Activated CD8-positive, alpha-beta memory T cell treated with anti-CD3 and anti-CD28 coated beads, Interleukin-2, amount 50 U/mL, for 4 hours (primary cell): ENCODE data around the gene TLR9.
"Not testable (repeated sequence)": the region's sequence is repeated elsewhere in the genome, so short reads cannot be mapped to it uniquely, and the experiment has no call there.

Source experiments
- DNase-seq: peaks from one replicate; pipeline ENCODE4 v3.0.0-alpha.2; 2020

Gene TLR9

GRCh38 chr3:52225452-52226228 lies at the start of gene TLR9:
Gene TLR9, minus strand, starts transcription at chr3:52225645. Its CDS starts 116 bp downstream, at chr3:52225529.
- DNase-seq, result no peak

GRCh38 chr3:52274781-52275180 lies 49.3 kb upstream of the TLR9 start:
- not testable (repeated sequence) for DNase-seq

GRCh38 chr3:52272831-52273230 lies 47.4 kb upstream of the TLR9 start:
- DNase-seq, result no peak

- DNase-seq, result not testable (repeated sequence)
These were observed 46.7 kb upstream of the TLR9 start for GRCh38 chr3:52272172-52272571.

GRCh38 chr3:52270252-52270754 lies 44.9 kb upstream of the TLR9 start:
- DNase-seq, result no peak

GRCh38 chr3:52269776-52270175 lies 44.3 kb upstream of the TLR9 start:
- no peak for DNase-seq

- DNase-seq, result peak; percentile 64
These were observed 42.6 kb upstream of the TLR9 start for GRCh38 chr3:52268036-52268435.

GRCh38 chr3:52265387-52265786 lies 39.9 kb upstream of the TLR9 start:
- no peak for DNase-seq

GRCh38 chr3:52262447-52262846 lies 37.0 kb upstream of the TLR9 start:
- DNase-seq, result no peak

GRCh38 chr3:52259448-52259847 lies 34.0 kb upstream of the TLR9 start:
- DNase-seq, result no peak

GRCh38 chr3:52259035-52259434 lies 33.6 kb upstream of the TLR9 start:
- DNase-seq, result no peak

GRCh38 chr3:52257911-52258310 lies 32.5 kb upstream of the TLR9 start:
- no peak for DNase-seq

- no peak for DNase-seq
These were observed 31.2 kb upstream of the TLR9 start for GRCh38 chr3:52256622-52257021.

- DNase-seq, result no peak
These were observed 30.7 kb upstream of the TLR9 start for GRCh38 chr3:52256159-52256558.

GRCh38 chr3:52254608-52255007 lies 29.2 kb upstream of the TLR9 start:
- DNase-seq, result no peak

GRCh38 chr3:52253314-52254304 lies 28.2 kb upstream of the TLR9 start:
- peak; percentile 79 for DNase-seq

- DNase-seq, result no peak
These were observed 24.7 kb upstream of the TLR9 start for GRCh38 chr3:52250122-52250521.

GRCh38 chr3:52249683-52250082 lies 24.2 kb upstream of the TLR9 start:
- DNase-seq, result no peak

GRCh38 chr3:52248816-52249547 lies 23.5 kb upstream of the TLR9 start:
- no peak for DNase-seq

- DNase-seq, result no peak
These were observed 22.7 kb upstream of the TLR9 start for GRCh38 chr3:52248165-52248541.

GRCh38 chr3:52247409-52248164 lies 22.1 kb upstream of the TLR9 start:
- no peak for DNase-seq
